Measurements from ENCODE around the gene TRIM56.

The TRIM56 gene

GRCh38 chr7:101113836-101114235 lies 28.6 kb downstream of the TRIM56 start:
- ChIA-PET POLR2A (ENCODE audit: low non-redundant PET) (no interaction called here), CTCF (interaction anchor here (0.6 to 0.7 kb wide), 2 partner anchors 191 to 220 kb away, joined by 3 read pairs; no protein-coding TSS in a partner anchor)
- TF ChIP-seq CTCF (conservative IDR thresholded peaks at IDR 0.05; ENCODE audit: low read depth): no peak
- DNase-seq (ENCODE audit: low spot score): no peak
- peak overlapping the region; percentile 58 for H3K27ac ChIP-seq

- POLR2A ChIA-PET (ENCODE audit: low non-redundant PET): interaction anchor here (0.6 kb wide), 1 partner anchor 21 kb away, joined by 3 read pairs; no protein-coding TSS in a partner anchor
- DNase-seq (ENCODE audit: low spot score): no peak
- CTCF ChIA-PET: no interaction called here
These were observed 29.2 kb downstream of the TRIM56 start for GRCh38 chr7:101114492-101114891.

GRCh38 chr7:101115215-101115614 lies 29.9 kb downstream of the TRIM56 start:
- ChIA-PET CTCF (interaction anchor here (0.6 kb wide), 1 partner anchor 49 kb away, joined by 3 read pairs; no protein-coding TSS in a partner anchor), POLR2A (ENCODE audit: low non-redundant PET) (no interaction called here)
- no peak for TF ChIP-seq CTCF (conservative IDR thresholded peaks at IDR 0.05; ENCODE audit: low read depth)
- H3K27ac ChIP-seq: peak overlapping the region; percentile 58
- DNase-seq (ENCODE audit: low spot score): no peak

More at GRCh38 chr7:101114492-101114891, 29.2 kb downstream of the TRIM56 start:
- no peak for TF ChIP-seq CTCF (conservative IDR thresholded peaks at IDR 0.05; ENCODE audit: low read depth)
- H3K27ac ChIP-seq: peak overlapping the region; percentile 58

GRCh38 chr7:101116898-101117297 lies 31.6 kb downstream of the TRIM56 start:
- TF ChIP-seq CTCF (conservative IDR thresholded peaks at IDR 0.05; ENCODE audit: low read depth): no peak
- ChIA-PET CTCF (no interaction called here), POLR2A (ENCODE audit: low non-redundant PET) (no interaction called here)
- no peak for DNase-seq (ENCODE audit: low spot score)
- peak overlapping the region; percentile 58 for H3K27ac ChIP-seq

- POLR2A ChIA-PET (ENCODE audit: low non-redundant PET): interaction anchor here (0.8 kb wide), 1 partner anchor 10 kb away, joined by 7 read pairs; no protein-coding TSS in a partner anchor
These were observed 33.6 kb downstream of the TRIM56 start for GRCh38 chr7:101118856-101119255.

GRCh38 chr7:101119876-101120275 lies 34.6 kb downstream of the TRIM56 start:
- ChIA-PET POLR2A (ENCODE audit: low non-redundant PET) (interaction anchor here (0.7 kb wide), 1 partner anchor 26 kb away, joined by 3 read pairs; no protein-coding TSS in a partner anchor), CTCF (no interaction called here)
- H3K27ac ChIP-seq: 0 out of 2 replicates have a peak overlapping the region, but pooled peaks have one; percentile 23
- no peak for TF ChIP-seq CTCF (conservative IDR thresholded peaks at IDR 0.05; ENCODE audit: low read depth)
- DNase-seq (ENCODE audit: low spot score): no peak

More at GRCh38 chr7:101118856-101119255, 33.6 kb downstream of the TRIM56 start:
- H3K27ac ChIP-seq: peak overlapping the region; percentile 58
- DNase-seq (ENCODE audit: low spot score): no peak
- CTCF ChIA-PET: no interaction called here
- no peak for TF ChIP-seq CTCF (conservative IDR thresholded peaks at IDR 0.05; ENCODE audit: low read depth)
